Stimulated activated CD4-positive, alpha-beta T cell treated with anti-CD3 and anti-CD28 coated beads, Interleukin-12 subunit alpha, Interleukin-12 subunit beta, amount 100 ng/mL, for 4 hours (primary cell): ENCODE measurements around the gene RCAN1.

Experiments used
- DNase-seq: peaks from one replicate; pipeline ENCODE4 v3.0.0-alpha.2; 2020

Gene RCAN1

DNA sequence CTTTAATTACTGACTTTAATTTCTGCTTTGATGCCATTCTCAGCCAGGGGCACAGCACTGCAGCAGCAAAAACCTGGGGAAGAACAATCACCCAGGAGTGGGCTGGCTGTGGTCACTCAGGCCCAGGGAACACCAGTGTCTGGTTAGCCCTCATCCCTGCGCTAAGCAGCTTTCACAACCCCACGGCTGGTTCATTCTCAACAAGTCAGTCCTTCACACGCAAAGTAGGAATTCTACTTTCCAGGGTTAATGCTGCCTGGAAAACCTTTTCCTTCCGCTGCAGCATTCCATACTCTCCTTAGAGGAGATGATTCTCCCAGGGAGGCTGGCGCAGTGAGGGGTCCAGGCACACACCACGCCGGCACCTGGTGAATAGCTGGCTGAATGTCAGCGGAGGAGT lies 78.6 kb downstream of the RCAN1 start:
- no peak for DNase-seq

DNA sequence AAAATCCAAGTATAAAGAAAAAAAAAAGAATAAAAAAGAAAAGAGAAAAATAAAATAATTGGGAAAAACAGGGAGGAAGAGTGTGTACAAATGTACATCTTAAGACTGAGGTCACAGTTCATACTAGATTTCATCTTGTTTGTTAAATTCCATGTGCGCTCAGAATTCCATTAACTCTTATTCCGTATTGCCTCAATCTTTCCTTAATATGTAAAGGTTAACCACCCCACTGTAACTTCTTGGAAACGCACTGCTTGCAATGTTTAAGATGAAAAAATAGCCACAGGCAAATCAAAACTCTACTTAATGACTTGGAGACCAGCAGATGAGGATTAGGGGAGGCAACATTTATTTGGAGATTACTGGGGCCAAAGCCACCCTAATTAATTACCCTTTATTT lies 79.0 kb downstream of the RCAN1 start:
- no peak for DNase-seq

DNA sequence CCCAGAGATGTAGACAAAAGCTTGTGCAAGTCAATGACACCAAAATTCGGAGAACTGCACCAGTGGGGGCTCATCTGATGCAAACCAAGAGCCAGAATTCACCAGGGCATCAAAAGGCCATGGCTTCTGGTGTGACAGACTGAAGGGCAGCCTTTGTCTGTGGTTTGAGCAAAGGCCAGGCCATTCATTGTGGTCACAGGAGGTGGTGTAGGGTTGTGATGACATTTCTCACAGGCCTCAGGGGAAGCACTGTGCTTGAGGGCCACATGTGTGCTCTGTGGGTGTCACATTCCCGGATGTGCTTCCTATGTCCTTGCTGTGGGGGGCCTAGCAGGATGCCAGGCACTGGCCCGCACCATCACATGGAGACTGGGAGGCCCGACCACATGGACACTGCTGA lies 80.4 kb downstream of the RCAN1 start:
- no peak for DNase-seq

DNA sequence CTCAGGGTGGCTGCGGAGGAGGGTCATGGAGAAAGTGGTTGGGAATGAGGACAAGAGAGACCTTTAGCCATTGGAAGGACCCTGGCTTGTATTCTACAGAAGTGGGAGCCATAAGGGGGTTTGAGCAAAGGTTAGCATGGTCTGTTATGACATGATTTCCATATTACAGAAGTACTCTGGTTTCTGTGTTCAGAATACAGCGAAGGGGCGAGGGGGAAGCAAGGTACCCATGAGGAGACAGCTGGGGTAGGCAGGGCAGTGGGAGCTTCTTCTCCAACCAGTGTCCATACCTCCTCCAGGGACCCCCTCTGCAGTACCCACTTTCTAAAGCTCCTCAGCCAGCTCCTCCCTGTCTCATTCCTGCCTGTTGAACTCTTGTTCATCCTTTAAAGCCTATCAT lies 81.0 kb downstream of the RCAN1 start:
- DNase-seq = no peak

DNA sequence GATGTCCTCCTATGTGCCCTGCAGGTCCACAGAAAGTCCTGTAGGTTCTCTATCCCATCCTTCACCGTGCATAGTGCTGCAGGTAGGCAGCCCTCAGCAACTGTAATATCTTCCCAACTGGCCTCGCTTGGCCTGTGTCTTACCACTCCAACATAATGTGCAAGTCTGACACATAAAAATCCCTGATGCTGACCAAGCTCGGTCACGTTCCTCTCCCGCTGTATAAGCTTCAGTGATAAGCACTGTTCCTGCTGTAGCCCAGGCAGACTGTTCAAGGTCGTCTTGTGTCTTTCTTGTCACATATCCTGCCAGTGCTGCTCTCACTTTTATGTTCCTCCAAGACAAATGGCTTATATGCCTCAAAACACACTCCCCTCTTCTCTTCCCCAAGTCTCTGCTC lies 83.5 kb downstream of the RCAN1 start:
- no peak for DNase-seq

DNA sequence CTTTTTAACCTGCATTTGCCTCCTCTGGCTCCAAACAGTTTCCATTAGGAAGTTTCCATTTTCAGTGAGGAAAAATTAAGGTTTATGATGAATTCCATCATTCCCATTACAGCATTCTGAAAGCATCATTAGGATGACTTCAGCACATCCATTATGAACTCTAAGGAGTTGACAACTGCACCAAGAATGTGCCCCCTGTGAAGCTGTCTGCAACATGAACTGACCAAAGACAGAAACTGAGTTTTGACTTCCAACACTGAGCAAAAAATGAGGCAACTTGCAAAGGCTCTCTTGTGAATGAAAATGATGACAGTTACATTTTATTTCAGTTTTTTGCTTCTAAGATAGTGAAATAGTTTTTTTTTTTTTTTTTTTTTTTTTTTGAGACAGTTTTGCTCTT lies 84.7 kb downstream of the RCAN1 start:
- no peak for DNase-seq

DNA sequence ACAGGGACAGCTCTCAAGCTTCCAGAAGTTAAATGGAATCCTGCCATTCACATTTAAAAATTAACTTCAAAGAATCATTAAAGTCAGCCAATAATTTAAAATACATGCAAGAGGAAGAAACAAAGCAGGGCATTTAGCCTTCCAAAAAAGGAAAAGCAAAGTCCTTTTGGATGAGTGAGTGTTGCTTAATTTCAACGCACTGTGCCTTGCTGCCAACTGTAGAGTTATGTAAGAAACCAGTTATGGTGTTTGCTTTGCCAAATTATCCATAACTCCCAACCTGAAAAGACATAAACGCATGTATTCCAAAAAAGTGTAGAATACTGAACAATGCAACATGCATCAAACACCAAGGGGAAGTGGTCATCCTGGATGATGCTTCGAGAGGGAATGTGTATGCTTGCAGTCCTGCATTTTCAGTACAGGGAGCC lies 86.8 kb downstream of the RCAN1 start:
- DNase-seq = no peak

DNA sequence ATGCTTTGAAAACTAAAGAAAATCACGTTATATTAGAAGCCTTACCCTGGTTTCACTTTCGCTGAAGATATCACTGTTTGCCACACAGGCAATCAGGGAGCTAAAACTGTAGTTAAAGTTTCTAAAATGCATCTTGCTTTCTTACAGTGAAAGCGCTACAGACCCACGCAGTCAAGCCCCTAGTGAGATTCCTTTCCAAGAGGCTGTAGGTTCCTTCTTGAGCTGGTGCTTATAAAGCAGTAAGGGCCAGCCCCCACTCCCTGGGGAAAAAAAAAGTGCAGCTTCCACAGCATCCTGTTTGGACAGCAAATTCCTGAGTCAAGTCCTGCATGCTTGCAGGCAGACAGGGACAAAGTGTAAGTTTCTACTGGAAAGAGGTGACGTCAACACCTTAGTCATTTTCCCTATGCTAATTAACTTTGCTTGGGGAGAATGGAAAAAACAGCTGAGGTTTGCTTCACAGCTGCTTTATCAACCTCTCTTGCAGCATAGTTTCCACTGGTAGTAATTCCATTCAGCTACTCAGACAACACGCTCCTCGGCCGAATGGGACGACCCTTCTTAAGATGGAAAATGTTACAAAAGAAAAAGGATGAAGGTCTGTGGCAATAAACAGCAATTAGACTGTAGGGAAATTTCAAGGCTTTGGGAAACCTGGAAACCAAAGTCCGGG lies 88.2 kb downstream of the RCAN1 start:
- peak; percentile 32 for DNase-seq

DNA sequence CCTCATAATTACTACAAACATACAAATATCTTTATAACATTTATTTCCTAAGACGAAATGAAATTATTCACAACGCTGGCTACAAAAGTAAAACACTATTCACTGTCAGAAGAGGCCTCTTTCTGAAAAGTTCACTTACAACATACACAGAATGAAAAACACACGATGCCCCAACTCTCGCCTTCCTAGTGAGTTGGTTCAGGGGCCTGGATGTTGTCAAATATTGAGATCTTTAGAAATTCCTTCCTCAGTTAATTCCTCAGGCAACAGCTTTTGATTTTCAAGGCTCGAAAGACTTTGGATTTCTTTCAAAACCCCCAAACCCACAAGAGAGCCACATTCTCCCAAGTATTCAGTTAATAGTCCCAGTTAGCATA lies 88.7 kb downstream of the RCAN1 start:
- no peak for DNase-seq

DNA sequence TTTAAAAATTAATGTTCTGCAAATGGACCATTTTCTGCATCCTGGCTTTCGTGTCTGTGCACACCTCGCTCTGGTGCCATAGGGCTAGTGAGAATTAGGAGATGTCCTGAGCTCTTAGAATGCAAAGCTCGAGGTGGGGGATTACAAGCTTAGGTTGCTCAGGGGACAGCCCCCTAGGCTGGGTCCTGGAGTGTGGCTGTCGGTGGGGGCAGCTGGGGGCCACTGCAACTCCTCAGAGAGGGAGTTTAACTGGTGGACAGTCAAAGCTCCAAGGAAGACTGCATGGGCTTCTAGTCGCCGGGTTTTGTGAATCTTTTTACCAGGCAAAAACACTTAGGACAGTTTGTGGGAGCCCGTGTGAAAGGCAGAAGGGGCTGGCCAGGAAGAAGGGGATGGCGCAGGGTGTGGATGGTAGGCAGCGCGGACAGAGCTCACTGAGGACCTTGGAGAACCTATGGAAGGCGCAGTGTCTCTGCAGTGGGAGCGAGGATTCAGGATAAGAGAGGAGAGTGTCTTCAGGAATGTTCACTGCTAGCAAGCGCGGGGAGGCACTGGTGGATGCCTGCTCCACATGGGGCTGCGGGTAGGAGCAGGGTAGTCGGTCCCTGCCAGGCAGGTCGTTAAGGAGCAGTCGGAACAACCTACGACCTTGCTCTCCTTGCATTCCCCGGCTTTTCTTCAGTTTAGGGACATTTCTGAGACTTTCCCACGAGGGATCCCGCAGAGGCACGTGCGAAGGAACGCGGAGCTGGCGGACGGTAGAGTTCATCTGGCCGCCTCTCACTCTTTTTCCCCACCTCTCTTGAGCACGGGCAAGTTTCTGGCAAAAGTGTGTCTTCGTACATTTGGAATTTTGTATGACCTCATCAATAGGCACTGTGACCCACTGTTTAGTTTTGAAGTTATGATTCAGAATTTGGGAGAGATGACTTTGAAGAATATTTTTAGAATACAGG lies 90.0 kb downstream of the RCAN1 start:
- DNase-seq = no peak

DNA sequence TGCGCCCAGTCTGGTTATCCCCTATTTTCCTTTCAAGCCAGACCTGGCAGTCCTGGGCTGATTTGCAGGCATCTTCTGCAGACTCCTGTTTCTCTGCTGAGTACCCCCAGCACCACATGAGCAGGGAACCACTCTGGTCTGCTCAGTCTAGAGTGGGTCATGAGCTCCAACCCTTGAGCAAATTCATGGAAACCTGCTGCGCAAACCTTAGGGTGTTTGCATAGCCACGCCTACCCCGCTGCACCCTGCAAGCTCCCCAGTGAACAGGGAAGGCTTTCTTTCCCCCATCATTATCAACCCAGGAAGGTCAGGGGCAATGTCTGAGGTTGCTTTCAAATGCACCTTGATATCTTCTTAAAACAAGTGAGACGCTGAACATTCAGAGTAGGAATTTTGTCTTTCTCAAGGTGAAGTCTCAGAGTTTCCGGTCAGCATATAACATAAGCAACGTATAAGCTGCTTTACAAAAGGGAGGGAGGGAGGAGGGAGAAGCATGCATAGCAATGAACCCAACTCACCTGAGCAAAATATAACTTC lies 91.8 kb downstream of the RCAN1 start:
- no peak for DNase-seq

DNA sequence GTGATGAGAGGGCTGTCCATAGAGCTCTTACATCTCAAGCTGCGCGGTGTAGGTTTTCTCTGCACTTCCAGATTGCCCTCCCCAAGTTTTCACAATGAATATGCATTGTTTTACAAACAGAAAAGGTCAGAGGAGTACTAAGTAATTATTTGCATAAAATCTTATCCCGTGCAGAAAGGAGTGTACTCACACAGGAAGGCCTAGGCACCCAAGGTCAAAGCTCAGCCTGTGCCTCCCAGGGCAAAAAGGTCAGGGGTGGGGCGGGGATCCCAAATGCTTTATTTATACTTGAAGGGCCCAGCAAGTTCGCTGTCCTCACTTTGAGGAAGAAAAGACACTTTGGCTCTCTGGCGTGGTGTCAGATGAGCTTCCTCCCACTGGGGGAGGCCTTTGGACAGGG lies 92.6 kb downstream of the RCAN1 start:
- no peak for DNase-seq

DNA sequence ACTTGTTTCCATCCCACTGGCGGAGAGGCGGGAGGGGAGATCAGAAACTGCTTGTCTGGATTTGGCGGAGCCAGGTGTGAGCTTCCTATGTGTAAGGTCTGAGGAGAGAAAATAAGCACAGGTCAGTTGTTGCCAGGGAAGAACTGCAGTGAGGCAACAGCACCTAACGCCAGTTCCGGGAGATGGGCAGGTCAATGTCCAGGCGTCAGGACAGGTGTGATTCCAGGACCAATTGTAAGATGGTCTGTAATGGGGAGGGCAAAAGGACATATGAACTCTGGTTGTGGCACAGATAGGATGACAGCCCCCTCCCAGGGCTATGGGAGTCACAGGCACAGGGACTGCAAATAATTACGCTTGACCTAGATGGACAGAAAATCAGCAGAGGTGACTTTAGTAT lies 93.4 kb downstream of the RCAN1 start:
- DNase-seq = no peak

DNA sequence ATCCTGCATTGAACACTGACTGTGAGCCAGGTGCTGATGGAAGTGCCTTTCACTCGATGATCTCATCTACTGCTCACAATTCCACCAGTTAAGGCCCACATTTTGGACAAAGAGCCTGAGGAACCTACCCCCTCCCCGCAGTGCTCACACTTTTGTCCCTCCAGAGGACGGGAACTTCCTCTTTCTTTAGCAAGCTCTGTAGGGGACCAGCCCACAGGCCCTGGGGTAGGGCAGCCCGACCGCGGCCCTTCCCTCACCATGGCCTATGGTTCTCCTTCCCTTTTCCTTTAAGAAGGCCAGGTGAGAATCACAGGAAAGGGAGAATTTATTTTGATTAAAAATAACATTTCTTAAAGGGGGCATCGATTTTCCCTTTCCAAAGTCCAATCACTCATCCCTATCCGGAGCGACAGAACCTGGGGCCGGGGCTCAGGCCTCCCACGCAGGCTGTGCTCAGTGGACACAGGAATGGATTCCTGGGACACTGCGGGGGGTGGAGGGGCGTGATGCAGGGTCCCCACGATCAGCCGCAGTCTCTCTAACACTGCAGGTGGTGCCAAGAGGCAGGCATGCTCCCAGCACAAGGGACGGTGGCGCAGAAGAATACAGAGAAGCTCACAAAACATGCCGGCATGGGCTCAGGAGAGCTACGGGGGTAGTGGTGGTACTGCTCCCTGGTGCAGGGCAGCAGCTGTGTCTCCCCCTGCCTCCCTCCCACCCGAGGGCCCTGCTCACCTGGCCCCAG lies 94.0 kb downstream of the RCAN1 start:
- DNase-seq = no peak

DNA sequence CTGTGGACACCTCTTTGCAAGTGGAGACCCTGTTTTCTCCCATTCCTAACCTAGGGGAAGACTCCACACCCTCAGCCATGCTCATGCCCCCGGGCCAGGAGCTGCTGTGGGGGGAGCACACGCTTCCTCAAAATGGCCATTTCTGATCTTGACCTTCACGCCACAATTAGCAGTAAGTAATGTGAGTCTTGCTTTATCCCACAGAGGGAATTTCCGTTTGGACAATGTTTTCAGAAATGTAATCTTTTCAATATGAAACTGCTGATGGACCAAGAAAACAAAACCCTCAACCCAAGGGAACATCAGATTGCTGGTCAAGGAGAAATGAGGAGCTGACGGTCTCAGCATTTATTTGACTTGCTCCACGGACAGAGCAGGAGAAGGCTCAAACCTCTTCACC lies 94.6 kb downstream of the RCAN1 start:
- no peak for DNase-seq

DNA sequence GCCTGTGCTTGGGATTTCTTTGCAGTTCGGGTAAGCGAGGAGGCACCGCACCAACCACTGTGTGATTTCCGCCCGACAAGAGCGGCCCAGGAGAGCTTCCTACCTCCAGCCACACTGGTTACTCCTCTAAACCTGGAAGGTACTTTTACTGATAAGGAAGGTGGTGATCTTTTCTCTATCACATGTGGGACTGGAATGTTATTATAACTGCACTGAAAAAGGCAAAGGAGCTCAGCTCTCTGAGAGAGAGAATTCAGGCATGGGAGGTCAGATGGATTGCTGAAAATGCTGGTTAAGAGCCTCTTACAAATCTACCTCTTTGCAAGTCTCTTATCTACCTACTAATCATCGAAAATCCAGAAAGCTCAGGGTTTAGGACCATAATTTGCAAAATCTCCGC lies 95.2 kb downstream of the RCAN1 start:
- no peak for DNase-seq

DNA sequence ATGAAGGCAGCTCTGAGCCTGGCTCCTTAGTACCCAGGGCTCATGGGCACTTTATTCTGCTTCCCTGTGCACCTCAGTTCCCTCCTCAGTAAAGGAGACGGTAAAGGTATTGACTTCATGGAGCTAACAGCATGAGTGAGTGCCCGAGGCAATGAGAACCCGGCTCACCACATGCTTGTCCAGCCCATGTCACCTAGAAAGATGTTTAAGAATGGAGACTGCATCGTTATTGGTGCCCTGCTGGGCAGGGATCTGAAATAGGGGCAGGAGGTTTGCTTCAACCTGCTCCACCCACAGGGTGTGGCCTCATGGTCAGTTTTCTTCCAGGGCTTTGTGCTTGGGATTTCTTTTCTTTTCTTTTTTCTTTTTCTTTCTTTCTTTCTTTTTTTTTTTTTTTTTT lies 95.9 kb downstream of the RCAN1 start:
- DNase-seq = no peak

DNA sequence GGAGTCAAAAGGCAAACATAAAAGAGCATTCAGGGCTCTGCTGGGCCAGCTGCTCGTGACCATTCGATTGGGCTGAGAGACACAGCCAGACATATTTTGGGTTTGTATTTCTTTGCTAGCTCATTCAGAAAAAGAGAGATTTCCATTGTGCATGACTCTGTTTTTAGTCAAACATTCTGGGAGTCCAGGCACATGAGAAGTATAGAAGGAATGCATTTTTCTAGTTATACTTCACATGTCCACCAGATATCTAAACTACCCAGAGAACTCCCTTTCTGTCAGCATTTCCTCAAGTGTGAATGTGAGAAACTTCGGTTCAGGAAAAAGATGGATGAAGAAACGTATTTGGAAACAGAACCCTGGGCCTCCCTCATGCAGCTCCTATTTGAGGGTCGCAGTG lies 96.6 kb downstream of the RCAN1 start:
- no peak for DNase-seq

DNA sequence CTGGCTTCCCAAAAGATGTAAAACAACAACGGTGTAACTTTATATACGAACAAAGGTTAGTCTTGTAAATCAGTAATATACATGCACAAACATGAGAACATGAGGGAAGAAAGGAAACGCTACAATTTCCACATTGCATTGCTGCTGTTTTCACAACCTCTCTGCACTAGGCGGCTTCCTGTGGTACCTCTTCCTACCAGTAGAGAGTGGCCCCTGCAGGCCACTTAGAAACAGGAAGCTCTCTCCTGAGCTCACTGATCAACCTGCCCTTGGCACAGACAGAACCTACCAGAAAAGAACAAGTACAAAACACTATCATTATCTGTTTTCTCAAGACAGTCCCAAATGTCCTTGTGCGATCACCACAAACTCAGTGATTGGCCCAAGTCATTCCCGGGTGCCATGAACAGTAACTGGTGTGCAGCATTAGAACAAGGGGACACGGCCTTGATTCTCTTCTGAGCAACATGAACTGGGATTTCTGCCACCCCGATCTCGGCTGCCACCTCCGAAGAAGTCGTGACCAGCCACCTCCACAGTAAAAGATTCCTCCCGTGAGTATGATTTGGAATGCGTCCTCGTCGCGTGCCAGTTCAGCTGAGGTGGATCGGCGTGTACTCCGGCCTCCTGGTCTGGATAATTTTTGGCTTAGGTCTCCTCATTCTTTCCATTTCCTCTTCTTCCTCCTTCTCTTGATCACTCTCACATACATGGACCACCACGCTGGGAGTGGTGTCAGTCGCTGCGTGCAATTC lies 97.2 kb downstream of the RCAN1 start:
- no peak for DNase-seq

DNA sequence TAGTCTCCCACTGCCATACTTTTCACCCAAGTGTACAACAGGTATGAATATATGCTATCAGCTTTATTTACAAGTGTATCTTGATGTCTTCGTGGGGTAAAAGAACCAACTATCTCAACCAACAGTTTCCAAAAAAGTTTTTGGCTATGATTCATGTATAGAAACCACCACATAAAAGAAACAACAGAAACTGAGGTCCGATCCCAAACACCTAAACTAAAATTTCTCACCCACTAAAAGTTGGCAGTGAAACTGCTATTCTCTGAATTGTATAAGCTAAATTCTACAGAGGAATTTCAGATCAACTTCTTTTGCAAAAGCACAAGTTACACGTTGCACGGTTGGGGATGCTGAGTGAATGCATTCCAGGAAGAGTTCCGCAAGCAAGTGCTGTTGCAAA lies 97.9 kb downstream of the RCAN1 start:
- DNase-seq = no peak

DNA sequence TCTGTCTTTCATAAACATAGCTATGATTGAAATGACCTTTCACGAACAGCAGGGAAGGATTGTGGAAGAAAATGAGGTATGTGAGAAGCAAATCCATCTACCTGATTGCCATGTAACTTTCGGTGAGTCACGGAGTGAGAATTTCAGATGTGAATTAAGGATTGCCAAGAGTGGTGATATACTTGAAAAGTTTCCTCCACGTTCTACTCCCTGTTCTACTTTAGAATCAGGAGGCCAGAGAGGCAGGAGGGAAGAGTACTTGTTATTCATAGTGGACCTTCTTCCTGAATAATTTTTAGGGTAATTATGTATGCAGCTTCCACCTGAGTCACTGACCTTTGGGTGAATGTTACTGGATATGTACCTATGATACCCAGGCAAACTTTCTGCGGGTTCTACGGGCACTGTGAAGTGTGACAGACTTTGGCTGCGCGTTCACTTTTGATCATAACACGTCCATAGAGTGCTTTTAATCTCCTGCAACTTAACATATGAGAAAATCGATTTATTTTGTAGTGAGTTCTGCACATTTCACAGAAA lies 100.3 kb downstream of the RCAN1 start:
- DNase-seq = no peak

DNA sequence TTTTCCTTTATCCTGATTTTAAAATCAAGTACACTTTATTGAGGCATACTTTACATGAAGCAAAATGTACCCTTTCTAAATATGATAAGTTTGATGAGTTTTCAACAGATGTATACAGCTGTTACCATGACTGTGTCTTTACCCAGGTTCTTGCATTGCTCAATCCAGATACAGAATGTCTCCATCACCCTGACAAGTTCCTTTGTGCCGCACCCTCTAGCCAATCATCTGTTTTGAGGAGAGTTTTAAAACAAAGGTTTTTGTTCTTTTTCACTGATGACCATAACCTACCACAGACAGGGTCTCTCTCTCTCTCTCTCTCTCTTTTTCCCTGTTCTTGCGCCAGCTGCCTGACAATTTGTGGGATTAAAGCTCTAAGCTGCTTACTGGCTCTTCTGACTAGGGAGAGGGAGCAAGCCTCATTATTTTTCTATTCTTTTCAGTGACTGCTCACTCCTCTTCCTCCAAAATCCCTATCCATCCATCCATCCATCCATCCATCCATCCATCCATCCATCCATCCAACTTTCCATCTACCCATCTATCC lies 101.7 kb downstream of the RCAN1 start:
- no peak for DNase-seq
